ENCODE measurements around the gene MYRIP.

GRCh38 chr3:40290396-40290795, 481.0 kb downstream of the MYRIP start:
- TF ChIP-seq POLR2A (IDR thresholded peaks at IDR 0.05; ENCODE audit: low read depth, low read length) (no peak), TAF1 (IDR thresholded peaks at IDR 0.05; ENCODE audit: low read depth, low read length) (no peak), POU2F2 (IDR thresholded peaks at IDR 0.05; ENCODE audit: low read depth, low read length) (no peak), POLR2AphosphoS5 (IDR thresholded peaks at IDR 0.05; ENCODE audit: low read depth, low read length) (no peak), SPI1 (IDR thresholded peaks at IDR 0.05; ENCODE audit: low read depth, low read length) (no peak), PAX5 (IDR thresholded peaks at IDR 0.05; ENCODE audit: insufficient read depth, low read length, severe bottlenecking) (no peak)

All from GM12891 (cell line).